ENCODE data around the gene C11orf68. TPM values are rescaled to one million over a fixed set of nuclear protein-coding genes. Genes with fewer than 3 reads are reported as not detected.

Gene C11orf68
- total and polyA plus RNA-seq, 4 donors = 17.9 to 38.8 (median 28.8) TPM

DNA sequence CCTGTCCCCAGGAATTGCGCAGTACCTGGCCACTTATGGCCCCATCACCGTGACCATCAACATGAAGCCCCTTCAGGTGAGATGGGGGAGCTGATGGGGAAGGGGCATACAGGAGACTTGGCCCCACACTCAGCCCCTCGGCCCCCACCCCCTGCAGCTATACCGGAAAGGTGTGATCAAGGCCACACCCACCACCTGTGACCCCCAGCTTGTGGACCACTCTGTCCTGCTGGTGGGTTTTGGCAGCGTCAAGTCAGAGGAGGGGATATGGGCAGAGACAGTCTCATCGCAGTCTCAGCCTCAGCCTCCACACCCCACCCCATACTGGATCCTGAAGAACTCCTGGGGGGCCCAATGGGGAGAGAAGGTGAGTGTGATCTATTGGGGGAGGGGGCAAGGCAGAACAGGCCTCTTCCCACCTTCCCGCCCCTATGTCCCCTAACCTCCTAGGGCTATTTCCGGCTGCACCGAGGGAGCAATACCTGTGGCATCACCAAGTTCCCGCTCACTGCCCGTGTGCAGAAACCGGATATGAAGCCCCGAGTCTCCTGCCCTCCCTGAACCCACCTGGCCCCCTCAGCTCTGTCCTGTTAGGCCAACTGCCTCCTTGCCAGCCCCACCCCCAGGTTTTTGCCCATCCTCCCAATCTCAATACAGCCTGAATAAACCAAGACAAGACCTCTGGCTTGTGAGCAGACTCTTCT lies 35.7 kb downstream of the C11orf68 start:
- Histone ChIP-seq H3K4me1 (ENCODE audit: control insufficient read depth in 5 of 5, insufficient read depth in 5 of 5, low read length in 5 of 5) (peaks cover 0 to 16% (median 8%) of the 10 kb centered on the region in 5 donors), H3K27ac (ENCODE audit: low read depth in 1 of 2, low read length in 1 of 2) (no peak overlapping the region), H3K9ac (ENCODE audit: insufficient read depth in 1 of 2, low read length in 2 of 2) (no peak overlapping the region), H3K4me3 (no peak overlapping the region), H3K36me3 (ENCODE audit: control insufficient read depth in 4 of 4, insufficient read depth in 4 of 4, low read length in 4 of 4) (peaks cover 7 to 30% (median 24%) of the 10 kb centered on the region in 4 donors), H3K27me3 (ENCODE audit: control insufficient read depth in 3 of 3, insufficient read depth in 3 of 3, low read length in 2 of 3) (no peaks in the 10 kb centered on the region), H3K9me3 (ENCODE audit: control insufficient read depth in 4 of 4, insufficient read depth in 3 of 4, low read length in 3 of 4) (no peaks in the 10 kb centered on the region)
- ATAC-seq (ENCODE audit: insufficient read depth, low FRiP score) = no peak
- no peak for TF ChIP-seq CTCF (IDR thresholded peaks at IDR 0.05; ENCODE audit: control extremely low read depth, extremely low read depth)
- 93 to 95% methylated on average over 13 of the region's 13 CpGs for WGBS, 2 donors
- DNase-seq = no peak

- H3K9me3 ChIP-seq (ENCODE audit: control insufficient read depth in 4 of 4, insufficient read depth in 3 of 4, low read length in 3 of 4) = no peaks in the 10 kb centered on the region
- H3K4me1 ChIP-seq (ENCODE audit: control insufficient read depth in 5 of 5, insufficient read depth in 5 of 5, low read length in 5 of 5) = peaks cover 0 to 9% (median 3%) of the 10 kb centered on the region in 5 donors
- ATAC-seq (ENCODE audit: insufficient read depth, low FRiP score) (no peak), DNase-seq (no peak)
- H3K36me3 ChIP-seq (ENCODE audit: control insufficient read depth in 4 of 4, insufficient read depth in 4 of 4, low read length in 4 of 4) = peaks cover 7 to 30% (median 24%) of the 10 kb centered on the region in 4 donors
- no peaks in the 10 kb centered on the region for H3K27me3 ChIP-seq (ENCODE audit: control insufficient read depth in 3 of 3, insufficient read depth in 3 of 3, low read length in 2 of 3)
- H3K9ac ChIP-seq (ENCODE audit: insufficient read depth in 1 of 2, low read length in 2 of 2) = no peak overlapping the region
- H3K4me3 ChIP-seq = no peak overlapping the region
- H3K27ac ChIP-seq (ENCODE audit: low read depth in 1 of 2, low read length in 1 of 2) = no peak overlapping the region
- WGBS, 2 donors = 93 to 97% methylated on average over 29 to 30 of the region's 30 CpGs
- no peak for TF ChIP-seq CTCF (IDR thresholded peaks at IDR 0.05; ENCODE audit: control extremely low read depth, extremely low read depth)
Observed at GRCh38 chr11:65882120-65883057, 36.5 kb downstream of the C11orf68 start.

GRCh38 chr11:65880844-65881421 lies 37.9 kb downstream of the C11orf68 start:
- DNase-seq = no peak
- Histone ChIP-seq H3K9ac (ENCODE audit: insufficient read depth in 1 of 2, low read length in 2 of 2) (no peak overlapping the region), H3K36me3 (ENCODE audit: control insufficient read depth in 4 of 4, insufficient read depth in 4 of 4, low read length in 4 of 4) (peaks cover 7 to 27% (median 18%) of the 10 kb centered on the region in 4 donors), H3K27me3 (ENCODE audit: control insufficient read depth in 3 of 3, insufficient read depth in 3 of 3, low read length in 2 of 3) (no peaks in the 10 kb centered on the region), H3K4me3 (no peak overlapping the region), H3K9me3 (ENCODE audit: control insufficient read depth in 4 of 4, insufficient read depth in 3 of 4, low read length in 3 of 4) (no peaks in the 10 kb centered on the region), H3K27ac (ENCODE audit: low read depth in 1 of 2, low read length in 1 of 2) (peak overlapping the region in 1 of 2 donors; percentile 16), H3K4me1 (ENCODE audit: control insufficient read depth in 5 of 5, insufficient read depth in 5 of 5, low read length in 5 of 5) (peaks cover 0 to 8% (median 0%) of the 10 kb centered on the region in 5 donors)
- WGBS, 2 donors = 52 to 62% methylated on average over 7 of the region's 7 CpGs
- ATAC-seq (ENCODE audit: insufficient read depth, low FRiP score) = no peak
- TF ChIP-seq CTCF (IDR thresholded peaks at IDR 0.05; ENCODE audit: control extremely low read depth, extremely low read depth) = no peak
